KOPT-K1 (cell line): ENCODE measurements around the gene DNAJA3.

Experiments
- H3K27ac ChIP-seq: fragments of 200-600 bp; sonication (generic); 2 replicates; pipeline ENCODE4 v1.5.1; 2016; ENCODE audit warnings: antibody characterized with exemption, mild to moderate bottlenecking, low read depth, low read length; ENCODE audit not compliant: poor library complexity, severe bottlenecking
- H3K36me3 ChIP-seq: fragments of 200-600 bp; sonication (generic); 2 replicates; pipeline ENCODE4 v1.5.1; 2017; ENCODE audit warnings: antibody characterized with exemption, mild to moderate bottlenecking, low read length, moderate library complexity; ENCODE audit not compliant: insufficient read depth
- H3K9me3 ChIP-seq: fragments of 200-600 bp; sonication (generic); 2 replicates; pipeline ENCODE4 v1.5.1; 2017; ENCODE audit warnings: antibody characterized with exemption, low read length, mild to moderate bottlenecking; ENCODE audit not compliant: insufficient read depth, poor library complexity, severe bottlenecking

DNAJA3 gene

DNA sequence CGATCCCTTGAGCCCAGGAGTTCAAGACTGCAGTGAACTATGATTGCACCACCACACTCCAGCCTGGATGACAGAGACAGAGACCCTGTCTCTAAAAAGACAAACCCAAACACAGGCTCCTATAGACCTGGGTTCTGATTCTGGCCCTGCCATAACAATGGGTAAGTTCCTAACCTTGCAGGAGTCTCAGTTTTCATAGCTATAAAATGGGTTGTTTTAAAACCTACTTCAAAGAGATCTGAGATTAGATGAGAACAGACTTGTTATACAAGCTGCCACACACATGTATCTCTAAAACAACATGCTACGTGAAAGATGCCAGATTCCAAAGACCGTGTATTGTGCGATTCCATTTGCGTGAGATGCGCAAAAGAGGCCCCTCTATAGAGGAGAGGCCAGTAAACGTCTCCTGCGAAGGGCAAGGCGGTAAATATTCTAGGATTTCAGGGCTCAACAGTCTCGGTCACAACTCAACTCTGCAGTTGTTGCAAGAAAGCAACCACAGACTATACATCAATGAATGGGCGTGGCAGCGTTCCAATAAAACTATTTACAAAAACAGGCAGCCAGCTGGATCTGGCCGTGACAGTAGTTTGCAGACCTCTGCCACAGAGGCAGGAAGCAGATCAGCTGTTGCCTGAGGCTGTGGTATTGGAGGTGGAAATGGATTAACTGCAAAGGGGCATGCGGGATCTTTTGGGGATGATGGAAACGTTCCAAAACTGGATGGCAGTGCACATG, 15.2 kb upstream of the DNAJA3 start:
- no peak overlapping the region for H3K27ac ChIP-seq
- H3K36me3 ChIP-seq, result peaks cover 75% of the 10 kb centered on the region
- no peaks in the 10 kb centered on the region for H3K9me3 ChIP-seq

DNA sequence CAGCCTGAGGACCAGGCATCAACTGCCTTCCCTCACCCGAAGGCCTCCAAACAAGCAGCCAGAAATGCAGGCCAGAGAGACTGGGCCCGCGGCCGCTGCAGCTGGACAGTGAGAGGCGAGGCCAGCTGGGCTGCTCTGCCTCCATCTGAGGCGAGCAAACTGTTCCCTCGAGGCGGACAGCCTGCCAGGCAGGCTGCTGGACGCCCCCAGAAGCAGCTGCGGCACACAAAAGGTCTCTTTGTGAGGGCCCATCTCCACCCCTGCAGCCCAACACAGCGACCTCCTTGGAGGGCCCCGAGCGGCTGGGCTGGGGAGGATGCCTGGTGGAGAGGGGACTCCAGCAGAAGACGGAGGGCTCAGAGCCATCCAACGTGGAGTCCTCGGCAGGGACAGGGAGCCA, 14.0 kb upstream of the DNAJA3 start:
- Histone ChIP-seq H3K27ac (no peak overlapping the region), H3K36me3 (peaks cover 64% of the 10 kb centered on the region), H3K9me3 (no peaks in the 10 kb centered on the region)

DNA sequence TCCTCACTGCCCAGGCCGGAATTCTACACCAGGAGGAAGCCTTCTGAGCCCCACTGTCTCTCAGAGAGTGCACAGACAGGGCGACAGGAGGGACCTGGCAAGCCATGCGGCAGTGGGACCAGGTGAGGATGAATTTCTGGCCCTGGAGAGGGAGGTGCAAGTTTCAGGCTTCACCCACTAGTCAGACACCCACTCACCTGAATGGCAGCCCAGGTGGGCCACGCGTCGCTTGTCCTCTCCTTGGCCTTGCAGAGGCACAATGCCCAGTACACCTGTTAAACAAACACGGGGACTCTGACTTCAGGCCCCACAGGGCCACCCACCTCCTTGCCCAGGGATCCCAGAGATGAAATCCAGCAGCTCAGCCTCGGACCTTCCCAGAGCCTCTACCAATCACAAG, 13.5 kb upstream of the DNAJA3 start:
- Histone ChIP-seq H3K36me3 (peaks cover 61% of the 10 kb centered on the region), H3K9me3 (no peaks in the 10 kb centered on the region), H3K27ac (no peak overlapping the region)

DNA sequence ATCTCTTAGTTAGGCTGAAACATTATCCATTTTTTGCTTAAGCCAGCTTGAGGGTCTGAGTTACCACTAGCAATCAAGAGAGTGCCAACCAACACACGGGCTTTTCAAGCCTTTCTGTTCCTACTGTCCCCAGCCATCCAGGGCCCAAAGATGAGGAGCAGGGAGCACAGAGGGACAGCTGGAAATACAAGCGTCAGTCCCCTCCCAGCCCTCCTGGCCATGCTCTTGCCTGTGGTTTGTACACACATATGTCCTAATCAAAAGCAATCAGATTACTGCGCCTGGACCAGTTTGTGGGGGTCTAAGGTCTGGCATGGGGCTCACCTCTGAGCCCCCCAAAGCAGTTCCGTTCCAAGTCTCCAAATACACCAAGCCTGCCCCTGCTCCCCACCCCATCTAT, 12.8 kb upstream of the DNAJA3 start:
- Histone ChIP-seq H3K36me3 (peaks cover 54% of the 10 kb centered on the region), H3K27ac (no peak overlapping the region), H3K9me3 (no peaks in the 10 kb centered on the region)

DNA sequence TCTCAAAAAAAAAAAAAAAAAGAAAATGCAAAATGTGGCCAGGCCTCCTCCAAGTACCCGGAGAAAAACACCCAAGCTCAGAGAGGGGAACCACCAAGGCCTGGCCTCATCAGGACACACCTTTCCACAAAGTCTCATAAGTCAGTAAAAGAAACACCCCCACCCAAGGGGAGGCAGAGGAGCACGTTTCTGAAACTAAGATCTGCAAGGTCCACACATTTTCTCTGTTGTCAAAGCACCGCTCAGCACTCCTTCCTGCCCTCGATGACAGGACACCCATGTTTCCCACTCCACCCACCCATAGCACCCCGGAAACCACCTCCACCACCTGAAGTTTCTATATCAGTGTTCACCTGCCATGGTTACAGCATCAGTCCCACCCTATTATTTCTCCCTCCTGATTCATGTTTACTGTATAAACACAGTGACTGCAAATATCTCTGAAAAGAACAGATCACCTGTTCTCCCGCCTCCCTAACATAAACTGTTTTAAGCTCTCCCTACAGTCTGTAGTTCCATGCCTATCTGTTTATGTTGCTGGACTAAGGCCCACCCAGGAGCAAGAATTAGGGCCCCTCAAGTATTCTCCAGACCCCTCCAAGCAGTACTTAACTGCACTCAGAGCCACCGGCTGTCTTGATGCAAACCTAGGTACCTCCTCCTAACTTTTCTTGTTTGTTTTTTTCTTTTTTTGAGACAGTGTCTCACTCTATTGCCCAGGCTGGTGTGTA, 11.3 kb upstream of the DNAJA3 start:
- peaks cover 39% of the 10 kb centered on the region; the same call in 1 of the 2 replicates for H3K36me3 ChIP-seq

DNA sequence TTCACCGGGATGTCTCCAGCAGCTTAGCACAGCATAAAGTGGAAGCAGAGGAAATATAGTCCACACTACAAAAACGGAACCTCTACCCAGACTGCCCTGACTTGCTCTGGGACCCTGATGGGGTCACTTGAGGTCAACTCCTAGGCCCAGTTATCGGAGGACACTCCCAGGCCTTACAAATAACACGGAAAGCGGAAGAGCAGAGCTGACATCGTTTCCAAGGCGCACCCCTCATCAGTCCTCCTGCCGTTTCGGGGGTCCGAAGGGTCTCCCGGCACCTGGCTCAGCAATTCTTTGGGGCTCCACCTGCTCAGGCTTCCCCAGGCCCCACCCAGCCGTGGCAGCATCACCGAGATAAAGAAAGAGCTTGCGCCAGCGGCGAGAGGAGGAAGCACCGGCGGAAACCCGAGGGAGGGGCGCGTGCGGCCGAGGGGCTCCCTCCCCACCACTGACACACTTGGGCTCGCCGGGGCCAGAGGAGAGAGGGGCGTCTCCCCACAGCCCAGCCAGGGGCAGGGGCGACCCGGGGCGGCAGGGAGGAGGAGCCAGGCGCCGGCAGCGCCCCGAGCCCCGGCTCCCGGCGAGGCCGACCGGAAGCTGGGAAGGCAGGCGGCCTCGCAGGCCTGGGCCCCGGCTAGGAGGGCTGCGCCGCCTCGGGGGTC, 10.0 kb upstream of the DNAJA3 start:
- H3K27ac ChIP-seq, result peak overlapping the region; percentile 83
- peaks cover 26% of the 10 kb centered on the region; the same call in 1 of the 2 replicates for H3K36me3 ChIP-seq
- H3K9me3 ChIP-seq, result no peaks in the 10 kb centered on the region

More for the DNA sequence above, 11.3 kb upstream of the DNAJA3 start:
- Histone ChIP-seq H3K9me3 (no peaks in the 10 kb centered on the region), H3K27ac (no peak overlapping the region)

DNA sequence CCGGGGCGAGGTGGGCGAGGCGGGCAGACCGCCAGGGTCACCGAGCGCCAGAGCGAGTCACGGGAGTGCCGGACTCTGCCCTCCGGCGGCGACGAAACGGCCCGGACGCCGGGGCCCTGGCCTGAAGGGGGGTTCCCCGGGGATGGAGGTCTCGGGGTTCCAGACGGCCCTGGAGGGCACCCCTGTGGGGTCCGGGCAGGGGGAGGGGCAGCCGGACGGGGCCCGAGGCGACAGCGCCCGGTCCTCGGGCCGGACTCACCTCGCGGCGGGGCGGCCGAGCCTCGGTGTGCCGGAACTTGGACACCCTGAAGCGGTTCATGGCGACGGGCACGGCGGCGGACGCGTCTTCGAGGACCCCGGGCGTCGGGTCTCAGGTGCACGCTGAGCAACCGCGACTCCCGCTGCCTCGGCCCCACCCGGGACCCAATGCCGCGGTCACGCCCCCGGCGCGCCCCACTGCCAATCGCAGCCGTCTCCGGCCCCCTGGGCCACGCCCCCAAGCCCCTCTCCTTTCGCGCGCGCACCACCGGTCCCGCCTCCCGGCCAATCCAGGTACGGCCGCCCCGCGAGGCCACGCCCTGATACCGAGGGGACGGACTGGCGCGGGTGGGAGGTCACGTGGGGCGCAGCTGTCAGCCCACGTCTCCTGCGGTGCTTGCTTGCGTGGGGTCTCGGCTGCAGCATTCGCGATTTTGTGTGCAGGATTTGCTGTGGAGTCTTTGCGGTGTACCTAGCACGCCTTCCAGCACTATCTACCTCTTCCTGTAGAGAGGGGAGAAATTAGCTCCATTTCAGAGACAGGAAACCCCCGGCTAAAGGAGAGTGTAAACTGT, 9.3 kb upstream of the DNAJA3 start, which contains the start of gene CORO7:
Gene CORO7 (minus strand): TSS at position 397 of the 833 bp plus-strand sequence. CDS start 78 bp downstream, at position 319.
- H3K9me3 ChIP-seq, result no peaks in the 10 kb centered on the region
- H3K36me3 ChIP-seq, result peaks cover 19% of the 10 kb centered on the region; the same call in 1 of the 2 replicates
- H3K27ac ChIP-seq, result peak within 1 kb of the TSS; percentile 83

DNA sequence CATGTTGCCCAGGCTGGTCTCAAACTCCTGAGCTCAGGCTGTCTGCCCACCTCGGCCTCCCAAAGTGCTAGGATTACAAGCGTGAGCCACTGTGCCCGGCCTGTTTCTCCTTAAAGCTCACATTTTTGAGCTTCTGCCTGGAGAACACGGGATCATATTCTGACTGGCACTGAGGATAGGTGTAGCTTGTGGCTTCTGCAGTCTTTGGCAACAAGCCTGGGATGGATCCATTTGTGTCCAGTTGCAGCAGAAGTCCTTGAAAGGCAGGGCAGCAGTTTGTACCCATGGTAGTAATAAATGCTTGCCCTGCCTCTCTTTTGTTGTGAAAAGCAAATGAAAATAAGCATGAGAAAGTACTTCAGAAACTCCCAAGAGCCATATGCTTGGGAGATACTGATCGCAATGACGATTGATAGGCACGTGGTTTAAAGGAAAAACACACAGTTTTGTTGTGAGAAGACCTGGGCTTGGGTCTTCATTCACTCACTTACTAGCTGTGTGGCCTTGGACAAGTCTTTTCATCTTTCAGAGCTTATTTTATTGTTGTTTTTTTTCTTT, 6.2 kb upstream of the DNAJA3 start:
- no peaks in the 10 kb centered on the region for H3K9me3 ChIP-seq
- H3K27ac ChIP-seq, result no peak overlapping the region
- no peaks in the 10 kb centered on the region for H3K36me3 ChIP-seq

DNA sequence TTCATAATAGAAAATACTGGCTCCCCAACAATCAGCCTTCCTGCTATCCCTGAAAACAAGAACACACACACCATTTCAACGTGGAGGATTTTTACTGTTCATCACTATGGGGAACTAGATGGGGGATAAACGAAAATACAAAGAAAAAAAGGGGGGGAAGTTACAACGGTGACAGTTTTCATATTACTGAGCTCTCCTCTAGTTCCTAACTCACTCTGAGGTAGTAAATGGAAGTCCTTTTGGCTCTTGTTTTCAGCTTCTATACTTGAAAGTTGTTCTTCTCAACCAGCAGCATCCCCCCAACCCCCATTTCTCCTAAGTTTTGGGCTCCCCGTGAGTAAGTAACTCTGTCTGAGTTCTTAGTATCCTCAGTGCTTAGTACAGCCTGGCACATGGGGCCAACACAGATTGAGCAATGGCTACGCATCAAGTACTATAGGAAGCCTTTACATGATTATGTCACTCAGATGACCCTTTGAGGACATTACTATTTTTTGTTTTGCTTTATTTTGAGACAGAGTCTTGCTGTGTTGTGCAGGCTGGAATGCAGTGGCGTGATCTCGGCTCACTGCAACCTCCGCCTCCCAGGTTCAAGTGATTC, 5.1 kb upstream of the DNAJA3 start:
- no peak overlapping the region for H3K27ac ChIP-seq
- no peaks in the 10 kb centered on the region for H3K36me3 ChIP-seq
- H3K9me3 ChIP-seq, result no peaks in the 10 kb centered on the region

DNA sequence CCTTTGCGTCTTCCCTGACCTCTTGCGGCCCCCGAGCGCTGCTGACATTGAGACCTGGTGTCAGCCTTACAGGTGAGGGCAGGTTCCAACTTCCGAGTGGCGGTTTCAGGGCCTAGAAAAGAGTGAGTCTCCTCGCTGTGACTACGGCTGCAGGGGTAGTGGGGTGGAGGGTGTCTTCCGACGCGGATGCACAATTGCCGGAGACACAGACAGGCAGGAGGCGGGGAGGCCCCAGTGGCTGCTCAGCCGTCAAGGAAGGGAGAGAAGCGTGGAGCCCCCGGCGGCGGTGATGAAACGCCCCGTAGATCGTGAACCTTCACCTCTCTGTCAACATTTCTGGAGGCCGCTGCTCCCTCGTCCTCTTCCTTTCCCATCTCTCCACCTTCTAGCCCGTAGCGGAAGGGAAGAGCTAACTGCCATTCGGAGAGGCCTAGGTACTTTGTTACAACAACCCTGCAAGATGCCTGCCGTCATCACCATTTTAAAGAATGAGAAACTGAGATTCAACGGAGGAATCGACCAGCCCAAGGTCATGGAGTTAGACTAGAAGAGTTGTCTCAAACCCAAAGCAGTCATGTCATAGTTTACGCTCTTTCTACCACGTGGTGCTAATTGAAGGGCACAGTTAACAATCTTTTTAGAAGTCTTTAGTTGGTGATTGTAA, 485 bp downstream of the DNAJA3 start:
- Histone ChIP-seq H3K9me3 (no peaks in the 10 kb centered on the region), H3K36me3 (peaks cover 33% of the 10 kb centered on the region), H3K27ac (peak overlapping the region; percentile 96)

DNA sequence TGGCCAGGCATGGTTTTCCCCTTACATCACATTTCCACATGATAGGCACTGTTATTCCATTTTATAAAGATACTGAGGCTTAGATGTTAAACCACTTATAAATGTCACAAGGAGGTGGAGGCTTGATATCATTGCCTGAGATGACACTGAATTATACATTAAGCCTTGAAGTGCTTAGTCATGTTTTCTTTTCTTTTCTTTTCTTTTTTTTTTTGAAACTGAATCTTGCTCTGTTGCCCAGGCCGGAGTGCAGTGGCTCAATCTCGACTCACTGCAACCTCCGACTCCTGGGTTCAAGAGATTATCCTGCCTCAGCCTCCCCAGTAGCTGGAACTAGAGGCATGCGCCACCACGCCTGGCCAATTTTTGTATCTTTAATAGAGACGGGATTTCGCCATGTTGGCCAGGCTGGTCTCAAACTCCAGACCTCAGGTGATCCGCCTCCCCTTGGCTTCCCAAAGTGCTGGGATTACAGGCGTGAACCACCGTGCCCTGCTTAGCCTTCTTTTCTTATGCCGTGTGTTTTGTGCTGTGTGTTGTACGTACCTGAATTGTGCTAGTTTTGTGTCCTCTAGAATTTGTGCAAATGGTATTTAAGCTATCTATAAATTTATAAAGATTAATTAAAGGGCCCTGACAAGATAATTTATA, 1.2 kb downstream of the DNAJA3 start:
- Histone ChIP-seq H3K36me3 (peaks cover 40% of the 10 kb centered on the region), H3K27ac (peak overlapping the region; percentile 96), H3K9me3 (no peaks in the 10 kb centered on the region)

DNA sequence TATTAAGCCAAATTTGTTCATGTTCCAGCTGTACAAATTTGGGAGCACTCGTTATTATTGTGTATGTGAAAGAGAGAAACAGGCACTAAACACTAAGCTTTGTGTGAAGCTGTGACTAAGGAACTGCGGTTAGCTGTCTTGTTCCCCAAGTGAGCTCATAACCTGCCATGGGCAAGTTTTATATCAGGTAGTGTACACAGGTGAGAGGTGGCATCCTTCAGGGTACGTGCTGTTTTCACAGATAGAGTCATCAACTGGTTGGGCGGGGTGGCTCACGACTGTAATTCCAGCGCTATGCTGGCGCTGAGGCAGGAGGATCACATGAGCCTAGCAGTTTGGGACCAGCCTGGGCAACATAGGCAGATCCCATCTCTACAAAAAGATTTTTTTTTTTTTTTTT, 2.8 kb downstream of the DNAJA3 start:
- Histone ChIP-seq H3K36me3 (peaks cover 54% of the 10 kb centered on the region), H3K27ac (no peak overlapping the region), H3K9me3 (no peaks in the 10 kb centered on the region)

DNA sequence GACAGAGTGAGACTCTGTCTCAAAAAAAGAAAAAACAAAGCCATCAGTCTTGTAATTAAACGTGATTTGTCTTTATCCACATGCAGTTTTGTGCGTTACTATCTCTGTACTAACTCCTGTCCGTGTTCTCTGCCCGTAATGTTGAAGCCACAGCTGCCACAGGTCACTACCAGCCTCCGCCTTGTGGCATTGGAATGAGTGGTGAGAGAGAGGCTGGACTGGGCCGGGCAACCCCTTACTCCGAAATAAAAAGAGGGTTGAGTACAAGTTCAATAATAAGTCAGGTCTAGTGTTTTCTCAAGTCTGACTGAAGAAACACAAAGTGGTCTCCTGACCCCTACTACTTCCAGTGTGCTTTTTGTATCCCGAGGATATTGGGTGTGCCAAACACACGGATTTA, 5.4 kb downstream of the DNAJA3 start:
- H3K9me3 ChIP-seq, result no peaks in the 10 kb centered on the region
- H3K36me3 ChIP-seq, result peaks cover 79% of the 10 kb centered on the region
- no peak overlapping the region for H3K27ac ChIP-seq
